Measurements from ENCODE around the gene LPAR3. TPM values are rescaled to one million over a fixed set of nuclear protein-coding genes. Genes with fewer than 3 reads are reported as not detected.
"Not testable (repeated sequence)": the region's sequence is repeated elsewhere in the genome, so short reads cannot be mapped to it uniquely, and the experiment has no call there.

The LPAR3 gene
- total RNA-seq, 1 donor, result 0.27 TPM

DNA sequence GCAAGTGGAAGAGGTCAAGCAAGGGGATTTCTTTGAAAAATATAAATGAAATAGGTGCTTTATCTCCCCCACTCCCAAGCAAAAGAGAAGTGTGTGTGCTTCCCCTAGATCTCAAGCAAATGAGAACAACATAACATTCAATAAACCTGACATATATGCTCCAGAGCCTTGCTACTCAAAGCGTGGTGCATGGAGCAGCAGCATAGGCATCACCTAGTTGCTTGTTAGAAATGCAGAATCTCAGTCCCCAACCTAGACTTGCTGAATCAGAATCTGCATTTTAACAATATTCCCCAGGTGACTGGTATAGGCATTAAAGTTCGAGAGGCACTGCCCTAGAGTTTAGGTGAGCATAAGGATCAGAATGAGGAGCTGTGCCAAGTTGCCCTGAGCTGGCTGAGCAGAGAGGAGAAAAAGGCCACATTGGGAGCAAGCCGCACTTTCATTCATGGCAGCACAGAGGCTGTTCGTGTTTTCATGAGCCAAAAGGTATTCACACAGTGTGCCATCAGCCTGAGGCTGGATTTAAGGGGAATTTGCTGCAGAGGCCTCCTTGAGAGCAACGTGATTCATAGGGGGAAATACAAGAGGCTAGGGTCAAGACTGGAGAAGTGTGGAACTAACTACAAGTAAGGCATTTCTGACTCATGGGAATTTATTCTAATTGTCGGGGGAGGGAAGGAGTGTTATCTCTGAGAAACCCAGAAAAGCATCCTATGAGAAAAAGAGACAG, 14.3 kb upstream of the LPAR3 start:
- DNase-seq (ENCODE audit: low read depth in 2 of 3, low spot score in 2 of 3), result no peak

DNA sequence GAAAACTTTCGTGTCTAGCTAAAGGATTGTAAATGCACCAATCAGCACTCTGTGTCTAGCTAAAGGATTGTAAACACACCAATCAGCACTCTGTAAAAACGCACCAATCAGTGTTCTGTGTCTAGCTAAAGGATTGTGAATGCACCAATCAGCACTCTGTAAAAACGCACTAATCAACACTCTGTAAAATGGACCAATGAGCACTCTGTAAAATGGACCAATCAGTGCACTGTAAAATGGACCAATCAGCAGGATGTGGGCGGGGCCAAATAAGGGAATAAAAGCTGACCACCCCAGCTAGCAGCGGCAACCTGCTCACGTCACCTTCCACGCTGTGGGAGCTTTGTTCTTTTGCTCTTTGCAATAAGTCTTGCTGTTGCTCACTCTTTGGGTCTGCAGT, 9.7 kb upstream of the LPAR3 start:
- not testable (repeated sequence) for DNase-seq (ENCODE audit: low read depth in 2 of 3, low spot score in 2 of 3)

DNA sequence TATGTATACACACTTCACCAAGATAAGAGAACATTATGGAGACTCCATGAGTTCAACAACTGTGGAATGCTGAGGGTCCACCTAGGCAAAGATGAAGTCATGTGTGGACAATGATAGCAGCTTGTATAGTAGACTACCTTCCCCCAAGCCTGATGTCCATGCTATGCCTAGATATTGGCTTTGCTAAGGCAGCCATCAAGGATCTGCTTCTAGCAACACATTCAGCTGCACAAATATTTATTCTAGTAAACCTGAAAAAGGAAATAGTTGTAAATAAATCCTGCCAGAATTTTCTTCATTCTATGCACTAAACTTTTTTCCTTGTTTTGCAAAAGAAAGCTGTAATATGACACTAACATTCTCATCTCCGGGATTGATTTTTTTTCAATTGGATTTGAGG, 7.0 kb upstream of the LPAR3 start:
- DNase-seq (ENCODE audit: low read depth in 2 of 3, low spot score in 2 of 3), result no peak

DNA sequence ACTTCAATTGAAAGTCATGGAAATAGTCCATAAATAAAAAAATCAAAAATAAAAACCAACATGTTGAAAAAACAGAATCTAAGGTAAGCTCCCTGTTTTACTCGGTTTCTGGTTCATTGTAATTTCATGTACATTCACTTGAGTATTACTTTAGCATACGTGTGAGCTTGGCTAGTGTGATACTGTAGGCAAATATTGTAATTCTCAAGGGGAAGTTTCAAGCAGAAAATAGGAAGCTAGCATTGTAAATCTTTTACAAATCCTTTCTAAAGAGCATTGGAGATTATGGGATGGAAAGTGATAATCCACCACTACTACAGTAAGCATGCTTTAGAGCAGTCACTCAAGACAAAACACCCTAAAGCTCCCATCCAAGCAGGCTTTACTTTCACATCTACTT, 3.3 kb upstream of the LPAR3 start:
- no peak for DNase-seq (ENCODE audit: low read depth in 2 of 3, low spot score in 2 of 3)

DNA sequence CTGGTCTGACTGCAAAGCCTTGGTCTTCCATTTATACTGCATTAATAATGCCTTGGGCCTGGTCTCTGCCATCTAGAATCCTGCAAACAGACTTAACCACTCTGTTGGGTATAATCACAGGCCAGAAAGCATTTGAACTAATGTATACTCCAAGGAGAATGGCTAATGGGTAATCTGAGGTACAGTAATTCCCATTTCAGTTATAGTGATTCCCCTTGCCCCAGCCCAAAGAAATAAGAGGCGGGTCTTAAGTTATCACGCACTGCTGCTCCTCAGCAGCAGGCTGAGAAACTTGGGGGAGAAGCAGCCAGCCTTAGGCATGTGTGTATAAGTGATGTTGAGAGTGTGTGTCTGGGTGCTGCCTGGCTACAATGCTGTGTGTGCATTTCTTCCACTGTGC, 2.4 kb downstream of the LPAR3 start:
- DNase-seq (ENCODE audit: low read depth in 2 of 3, low spot score in 2 of 3), result no peak

DNA sequence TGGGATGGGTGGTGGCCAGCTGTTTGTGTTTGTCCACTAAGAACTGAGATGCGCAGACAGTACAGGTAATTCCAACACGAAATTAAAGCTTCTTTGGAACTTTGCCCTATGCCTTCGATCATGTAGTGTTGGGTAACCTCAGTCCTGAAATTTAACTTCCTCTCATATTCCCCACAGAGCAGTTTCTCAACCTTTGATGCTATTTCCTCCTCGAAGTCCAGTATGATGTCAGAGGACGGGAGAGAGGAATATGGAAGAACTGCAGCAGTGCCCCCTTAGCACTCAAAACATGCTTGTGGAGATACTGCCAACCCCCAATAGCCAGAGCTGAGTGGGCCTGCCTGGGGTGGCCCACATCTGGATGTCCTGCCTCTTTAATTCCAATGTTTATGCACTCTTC, 3.6 kb downstream of the LPAR3 start:
- no peak for DNase-seq (ENCODE audit: low read depth in 2 of 3, low spot score in 2 of 3)

DNA sequence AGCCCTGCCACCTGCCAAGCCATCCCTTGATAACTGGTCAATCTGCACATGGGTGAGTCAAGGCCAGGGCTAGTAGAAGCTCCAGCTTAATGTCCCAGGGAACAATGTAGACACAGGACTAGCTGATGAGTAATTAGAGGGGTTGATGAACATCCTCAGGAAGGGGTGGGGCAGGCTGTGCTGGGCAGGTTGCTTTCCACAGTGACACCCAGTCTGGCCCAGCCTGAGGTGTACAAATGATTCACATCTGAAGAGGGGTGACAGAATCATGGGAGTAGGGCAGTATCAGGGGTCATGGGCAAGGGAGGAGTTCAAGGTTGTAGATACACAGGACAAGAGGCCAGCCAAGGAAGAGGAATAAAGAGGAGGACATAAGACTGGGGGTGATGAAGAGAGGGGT, 4.3 kb downstream of the LPAR3 start:
- no peak for DNase-seq (ENCODE audit: low read depth in 2 of 3, low spot score in 2 of 3)

DNA sequence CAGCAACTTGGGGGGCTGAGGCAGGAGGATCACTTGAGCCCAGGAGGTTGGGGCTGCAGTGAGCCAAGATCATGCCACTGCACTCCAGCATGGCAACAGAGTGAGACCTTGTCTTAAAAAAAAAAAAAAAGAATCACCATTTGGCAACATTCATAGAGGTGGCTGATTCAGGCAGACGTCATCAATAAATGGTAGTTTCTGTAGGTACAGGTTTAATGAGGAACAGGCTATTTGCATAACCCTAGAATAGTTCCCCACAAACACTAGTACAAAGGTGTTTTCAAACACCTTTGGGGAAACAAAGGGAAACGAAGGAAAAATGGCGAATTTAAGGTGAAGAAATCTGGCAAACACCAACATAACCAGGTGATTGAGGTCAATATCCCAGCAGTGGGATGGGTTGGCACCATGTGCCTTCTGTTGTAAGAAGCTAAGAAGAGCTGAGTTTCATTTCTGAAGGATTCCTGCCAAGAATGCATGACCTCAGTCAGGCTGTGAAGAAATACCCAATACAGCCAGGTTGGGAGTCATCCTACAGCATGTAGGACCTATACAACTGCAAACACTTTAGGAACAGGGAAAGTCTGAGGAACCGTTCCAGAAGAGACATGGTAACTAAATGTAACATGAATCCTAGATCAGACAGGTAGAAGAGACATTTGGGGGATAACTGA, 5.6 kb downstream of the LPAR3 start:
- no peak for DNase-seq (ENCODE audit: low read depth in 2 of 3, low spot score in 2 of 3)

DNA sequence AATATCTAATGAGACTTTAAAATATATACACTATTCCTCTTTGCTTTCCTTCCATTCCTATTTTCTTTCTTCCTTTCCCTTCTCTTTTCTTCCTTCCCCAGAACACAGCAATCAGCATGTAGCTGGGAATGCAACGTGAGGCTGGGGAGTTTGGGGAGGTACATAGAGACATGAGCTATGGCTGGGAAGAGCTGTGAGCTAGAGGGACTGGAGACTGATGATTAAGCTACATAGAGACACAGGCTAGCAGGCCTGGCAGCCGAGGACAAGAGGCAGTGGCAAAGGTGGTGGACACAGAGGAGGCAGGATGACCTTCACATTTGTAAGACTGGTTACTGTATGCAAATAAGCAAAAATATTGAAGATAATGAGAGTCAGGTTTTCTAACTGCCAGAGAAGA, 7.5 kb downstream of the LPAR3 start:
- no peak for DNase-seq (ENCODE audit: low read depth in 2 of 3, low spot score in 2 of 3)

DNA sequence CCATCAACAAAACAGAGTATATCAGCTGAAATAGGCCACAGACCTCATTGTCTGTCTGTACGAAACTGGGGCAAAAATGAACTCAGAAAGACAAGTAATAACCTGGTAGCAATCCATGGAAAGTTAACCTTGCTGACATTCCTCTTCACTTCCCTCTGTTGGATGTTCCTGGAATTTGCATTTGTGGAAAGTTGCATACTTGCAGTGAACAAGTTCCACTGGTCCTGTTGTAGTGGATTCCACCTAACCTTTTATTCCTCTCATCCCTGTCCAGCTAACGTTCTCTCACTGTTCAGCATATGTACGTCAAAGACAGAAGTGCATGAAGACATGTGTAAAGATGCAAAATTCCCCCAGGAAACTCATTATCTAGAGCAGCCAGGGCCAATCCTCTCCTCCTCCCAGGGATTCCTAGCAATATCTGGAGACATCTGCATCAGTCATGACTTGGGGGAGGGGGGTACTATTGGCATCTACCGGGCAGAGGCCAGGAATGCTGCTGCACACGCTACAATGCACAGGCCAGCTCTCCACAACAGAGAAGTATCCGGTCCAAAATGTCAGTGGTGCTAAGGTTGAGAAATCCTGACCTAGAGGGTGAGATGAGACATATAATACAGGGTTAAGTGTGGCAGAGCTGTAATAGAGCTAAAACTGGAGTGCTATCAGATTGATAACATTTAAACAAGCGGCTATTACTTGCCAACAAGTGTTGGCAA, 8.2 kb downstream of the LPAR3 start:
- no peak for DNase-seq (ENCODE audit: low read depth in 2 of 3, low spot score in 2 of 3)

DNA sequence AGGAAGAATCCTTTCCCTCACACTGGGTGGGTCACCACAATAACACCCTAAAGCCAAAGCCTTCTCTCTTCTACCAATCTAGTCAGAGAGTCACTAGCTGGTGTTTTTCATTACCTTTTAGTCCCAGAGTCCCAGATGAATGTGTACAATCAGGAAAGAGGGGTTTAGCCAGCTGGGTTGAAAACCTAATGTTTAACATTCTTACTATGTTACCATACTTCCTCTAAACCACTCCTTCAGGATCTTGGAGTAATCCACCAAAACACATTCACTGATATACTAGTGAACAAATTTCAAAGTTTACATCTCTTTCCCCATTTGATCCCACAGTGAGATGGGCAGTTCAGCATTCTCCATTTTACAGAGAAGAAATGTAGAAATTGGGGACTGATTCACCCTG, 9.7 kb downstream of the LPAR3 start:
- no peak for DNase-seq (ENCODE audit: low read depth in 2 of 3, low spot score in 2 of 3)

DNA sequence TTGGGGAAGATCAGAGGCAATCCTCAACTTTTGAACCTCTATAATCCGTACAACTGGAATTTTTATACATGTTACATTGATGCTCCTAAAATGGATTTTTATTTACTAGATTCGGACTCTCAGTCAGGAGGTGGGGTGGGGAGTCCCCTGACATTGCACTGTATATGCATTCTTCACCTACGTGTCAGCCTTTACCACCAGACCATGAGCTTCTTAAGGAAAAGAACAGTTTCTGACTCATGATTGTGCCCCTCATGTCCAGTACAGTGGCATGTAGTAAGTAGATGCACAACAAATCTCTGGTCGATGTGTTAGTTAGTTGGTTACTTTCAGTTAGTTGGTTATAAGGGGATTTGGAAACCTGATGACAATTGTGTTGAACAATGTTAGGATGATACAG, 15.4 kb downstream of the LPAR3 start:
- no peak for DNase-seq (ENCODE audit: low read depth in 2 of 3, low spot score in 2 of 3)

DNA sequence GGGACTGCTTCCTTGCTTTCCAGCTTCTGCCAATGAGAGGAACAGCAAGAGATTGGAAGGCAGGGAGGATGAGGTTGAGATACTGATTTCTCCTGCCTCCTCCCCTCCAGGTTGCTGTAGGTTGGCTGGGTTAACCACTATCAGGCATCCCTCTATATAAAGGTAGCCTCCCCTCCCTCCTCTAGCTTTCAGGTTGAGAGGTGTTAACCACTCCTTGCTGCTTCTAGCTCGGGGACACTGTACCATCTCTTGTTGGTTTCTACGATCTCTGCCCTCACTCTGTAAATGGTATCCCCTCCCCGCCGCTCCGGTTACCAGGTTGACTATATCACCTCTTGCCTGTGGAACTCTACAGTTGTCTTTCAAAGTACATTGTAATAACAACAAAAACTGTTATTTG, 16.7 kb downstream of the LPAR3 start:
- no peak for DNase-seq (ENCODE audit: low read depth in 2 of 3, low spot score in 2 of 3)

DNA sequence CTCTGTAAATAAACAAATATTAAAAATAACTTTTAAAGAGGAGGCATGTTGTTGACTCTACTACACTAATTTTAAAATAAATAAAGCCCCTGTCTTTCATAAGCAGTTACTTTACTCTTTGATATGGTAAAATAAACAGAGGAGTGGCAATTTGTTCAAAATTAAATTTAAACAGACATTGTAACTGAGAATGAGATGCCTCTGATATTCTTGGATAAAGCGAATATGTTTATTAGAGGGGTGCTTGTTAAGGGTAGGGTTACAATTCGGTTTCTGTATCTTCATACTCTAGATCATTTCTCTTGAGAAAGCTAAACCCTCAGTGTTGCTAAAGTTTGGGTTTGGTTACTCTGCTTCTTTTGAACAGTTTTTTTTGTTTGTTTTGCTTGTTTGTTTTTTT, 19.6 kb downstream of the LPAR3 start:
- no peak for DNase-seq (ENCODE audit: low read depth in 2 of 3, low spot score in 2 of 3)

DNA sequence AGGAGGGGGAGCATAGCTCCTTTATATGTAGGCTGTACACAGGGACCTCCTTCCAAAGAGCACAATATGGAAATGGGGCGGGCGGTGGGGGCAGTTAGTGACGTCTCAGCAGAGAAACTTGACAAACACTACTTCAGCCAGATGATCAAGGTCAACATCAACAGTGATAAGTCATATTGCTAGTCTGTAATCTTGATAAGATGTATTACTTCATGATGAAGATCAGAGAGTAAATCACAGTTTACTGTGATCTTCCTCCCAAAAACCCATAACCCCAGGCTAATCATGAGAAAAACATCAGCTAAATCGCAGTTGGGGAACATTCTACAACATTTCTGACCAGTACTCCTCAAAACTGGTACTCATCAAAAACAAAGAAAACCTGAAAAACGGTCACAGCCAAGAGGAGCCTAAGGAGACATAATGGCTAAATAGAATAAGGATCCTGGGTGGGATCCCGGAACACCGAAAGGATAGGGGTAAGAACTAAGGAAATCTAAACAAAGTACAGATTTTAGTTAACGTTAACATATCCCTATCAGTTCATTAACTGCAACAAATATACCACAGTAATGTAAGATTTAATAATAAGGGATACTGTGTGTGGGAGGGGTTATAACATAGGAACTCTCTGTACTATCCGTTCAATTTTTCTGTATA, 20.2 kb downstream of the LPAR3 start:
- DNase-seq (ENCODE audit: low read depth in 2 of 3, low spot score in 2 of 3), result no peak

DNA sequence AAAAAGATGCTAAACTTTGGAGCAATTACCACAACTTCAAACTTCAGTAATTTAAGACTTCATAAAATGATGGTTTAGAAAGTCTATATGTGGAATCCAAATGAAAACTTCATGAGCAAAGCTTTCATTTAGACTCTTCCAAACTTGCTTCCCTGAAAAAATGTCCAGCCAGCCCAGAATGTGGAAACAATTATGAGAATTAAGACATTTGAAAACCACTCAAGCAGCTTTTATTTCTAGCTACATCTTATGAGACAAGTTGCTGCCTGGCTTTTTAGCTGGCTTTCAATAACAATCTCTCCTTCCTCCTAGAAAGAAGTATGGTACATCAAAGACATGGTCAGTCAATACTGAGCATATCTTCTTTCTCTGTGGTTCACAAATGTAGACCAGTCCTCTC, 21.8 kb downstream of the LPAR3 start:
- no peak for DNase-seq (ENCODE audit: low read depth in 2 of 3, low spot score in 2 of 3)

DNA sequence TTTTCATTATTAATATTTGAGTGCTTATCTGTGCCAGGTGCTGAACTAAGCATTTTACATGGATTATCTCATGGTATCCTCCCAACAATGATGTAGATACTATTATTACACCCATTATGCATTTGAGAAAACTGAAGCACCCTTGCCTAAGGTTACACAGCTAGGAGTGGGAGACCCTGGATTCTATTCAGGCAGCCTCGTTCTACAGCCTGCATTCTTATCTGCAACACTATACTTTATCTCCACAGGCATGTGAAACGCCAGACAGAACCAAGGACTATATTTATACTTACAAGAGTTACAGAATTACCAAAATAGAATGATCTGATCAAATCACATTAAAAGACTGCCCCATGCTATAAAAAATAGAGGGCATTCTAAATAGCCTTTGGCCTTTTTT, 22.4 kb downstream of the LPAR3 start:
- no peak for DNase-seq (ENCODE audit: low read depth in 2 of 3, low spot score in 2 of 3)

DNA sequence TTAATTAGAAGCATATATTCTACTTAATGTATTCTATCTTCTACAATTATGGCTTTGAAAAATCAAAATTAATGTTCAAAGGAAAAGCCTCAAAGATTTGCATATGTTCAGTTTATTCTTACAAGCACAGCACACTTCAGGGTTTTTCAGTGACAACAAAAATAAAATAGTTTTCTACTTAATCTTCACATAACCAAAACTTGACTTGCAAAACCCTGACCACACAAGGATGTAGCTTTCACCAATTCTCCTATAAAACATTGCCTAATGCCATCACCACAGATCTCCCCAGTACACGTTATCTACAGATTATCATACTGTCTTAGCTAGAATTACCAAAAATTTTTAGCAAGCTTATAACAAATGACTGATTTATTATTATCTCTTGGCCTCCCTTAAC, 23.3 kb downstream of the LPAR3 start:
- no peak for DNase-seq (ENCODE audit: low read depth in 2 of 3, low spot score in 2 of 3)

DNA sequence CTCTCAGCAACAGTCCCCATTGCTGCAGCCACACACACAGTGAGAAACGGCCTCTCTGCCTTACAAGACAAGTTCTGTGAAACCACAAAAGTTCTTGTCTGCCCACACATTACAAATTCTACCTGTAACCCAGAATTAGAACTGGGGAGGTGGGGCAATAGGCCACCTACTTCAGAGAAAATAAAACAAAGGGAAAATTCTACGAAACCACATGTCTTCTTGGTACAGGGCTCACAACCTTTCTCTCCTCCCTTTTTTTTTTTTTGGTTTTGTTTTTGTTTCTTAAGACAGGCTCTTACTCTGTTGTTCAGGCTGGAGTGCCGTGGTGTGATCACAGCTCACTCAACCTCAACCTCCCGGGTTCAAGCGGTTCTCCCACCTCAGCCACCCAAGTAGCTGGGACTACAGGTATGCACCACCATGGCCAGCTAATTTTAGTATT, 30.2 kb downstream of the LPAR3 start:
- no peak for DNase-seq (ENCODE audit: low read depth in 2 of 3, low spot score in 2 of 3)

DNA sequence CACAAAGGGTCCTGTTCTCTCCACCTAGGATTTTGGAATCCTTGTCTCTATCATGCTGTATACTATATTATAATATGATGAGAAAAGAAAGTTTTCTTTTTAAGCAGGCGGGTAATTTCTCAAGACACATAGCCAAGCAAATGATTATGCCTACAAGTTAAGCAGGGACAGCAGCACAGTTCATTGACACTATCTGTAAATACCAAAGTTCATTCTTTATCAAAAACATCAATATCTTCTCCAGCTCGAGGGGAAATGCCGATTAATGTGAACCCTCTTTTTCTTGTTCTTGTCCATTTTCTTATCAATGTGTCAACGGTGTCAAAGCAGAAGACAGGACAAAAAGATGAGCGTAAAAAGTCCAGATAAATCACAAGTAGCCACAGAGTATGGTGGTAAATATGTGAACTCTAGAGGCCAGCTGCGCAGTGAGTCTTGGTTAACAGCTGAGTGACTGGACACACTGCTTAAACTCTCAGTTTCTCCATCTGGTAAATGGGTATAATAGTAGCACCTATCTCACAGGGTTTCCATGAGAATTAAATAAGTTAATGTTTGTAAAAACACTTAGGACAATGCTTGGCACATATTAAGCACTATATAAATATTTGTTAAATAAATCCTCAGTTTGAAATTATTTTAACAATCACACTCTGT, 30.9 kb downstream of the LPAR3 start:
- no peak for DNase-seq (ENCODE audit: low read depth in 2 of 3, low spot score in 2 of 3)

DNA sequence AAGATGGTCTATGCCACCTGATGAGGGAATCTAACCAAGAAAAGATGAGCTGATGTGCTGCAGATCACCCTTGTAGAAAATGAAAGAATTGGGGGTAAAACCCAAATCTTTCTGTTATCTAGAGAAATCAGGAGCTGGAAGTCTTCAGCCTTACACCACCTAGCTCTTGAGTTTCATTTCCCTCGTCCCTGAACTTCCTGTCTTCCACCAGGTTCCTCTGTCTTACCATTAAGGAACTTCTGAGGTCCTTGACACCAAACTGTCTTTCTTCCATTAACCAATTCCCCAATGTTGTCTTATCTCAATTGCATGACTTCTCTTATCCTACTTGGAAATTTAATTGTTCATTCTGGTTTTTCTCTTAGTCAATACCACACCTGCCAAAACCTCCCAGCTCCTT, 31.5 kb downstream of the LPAR3 start:
- no peak for DNase-seq (ENCODE audit: low read depth in 2 of 3, low spot score in 2 of 3)
